ENCODE measurements around the gene IFNK.

- TF ChIP-seq CTCF (optimal IDR thresholded peaks at IDR 0.05 in 1 of 3, IDR thresholded peaks at IDR 0.05 in 1 of 3, conservative IDR thresholded peaks at IDR 0.05 in 1 of 3; ENCODE audit: extremely low read depth in 1 of 3, insufficient read depth in 2 of 3, low read length in 3 of 3) (no peak), EZH2 (IDR thresholded peaks at IDR 0.05; ENCODE audit: low read length) (no peak)
These were observed at the start of gene IFNK for GRCh38 chr9:27524236-27524635.
